Erythroblast (primary cell): ENCODE measurements around the gene MYO15B.

Experiments used
- DNase-seq, 2 experiments: peaks; one replicate each; lab custom pipeline; 2025; lab: John Stamatoyannopoulos, UW
- GATA1 ChIP-seq: IDR thresholded peaks from 2 replicates; pipeline ENCODE4 v1.6.1; 2011; ENCODE audit warnings: low read depth, mild to moderate bottlenecking, control low read depth, low read length, moderate library complexity
- POLR2A ChIP-seq: IDR thresholded peaks from 2 replicates; pipeline ENCODE4 v1.6.1; 2011; ENCODE audit warnings: mild to moderate bottlenecking, low read length

The MYO15B gene

GRCh38 chr17:75614006-75614405, 26.4 kb downstream of the MYO15B start:
- TF ChIP-seq POLR2A, result no peak
- no peak for TF ChIP-seq GATA1
- no peak for DNase-seq

GRCh38 chr17:75614556-75615270, 27.1 kb downstream of the MYO15B start:
- no peak for TF ChIP-seq GATA1
- no peak for TF ChIP-seq POLR2A

GRCh38 chr17:75615301-75615700, 27.7 kb downstream of the MYO15B start:
- TF ChIP-seq GATA1 (no peak), POLR2A (no peak)
- no peak for DNase-seq

More at GRCh38 chr17:75614556-75615270, 27.1 kb downstream of the MYO15B start:
- no peak for DNase-seq

- TF ChIP-seq POLR2A, result no peak
- TF ChIP-seq GATA1, result no peak
- no peak for DNase-seq
These were observed 29.0 kb downstream of the MYO15B start for GRCh38 chr17:75616521-75617122.

- no peak for DNase-seq
- TF ChIP-seq POLR2A (no peak), GATA1 (no peak)
These were observed 29.6 kb downstream of the MYO15B start for GRCh38 chr17:75617218-75617617.

- TF ChIP-seq POLR2A, result no peak
- TF ChIP-seq GATA1, result no peak
- no peak for DNase-seq
These were observed 30.1 kb downstream of the MYO15B start for GRCh38 chr17:75617675-75618074.

GRCh38 chr17:75619506-75620431, 32.2 kb downstream of the MYO15B start:
- TF ChIP-seq POLR2A, result no peak
- no peak for TF ChIP-seq GATA1
- DNase-seq, result peak; percentile 46 to 67

- TF ChIP-seq GATA1, result no peak
- TF ChIP-seq POLR2A, result no peak
- no peak for DNase-seq
These were observed 33.9 kb downstream of the MYO15B start for GRCh38 chr17:75621489-75621888.

- no peak for TF ChIP-seq POLR2A
- no peak for TF ChIP-seq GATA1
- DNase-seq, result no peak
These were observed 34.5 kb downstream of the MYO15B start for GRCh38 chr17:75622076-75622475.

GRCh38 chr17:75622771-75623273, 35.2 kb downstream of the MYO15B start:
- TF ChIP-seq POLR2A, result no peak
- TF ChIP-seq GATA1, result no peak
- DNase-seq, result no peak

- TF ChIP-seq GATA1 (no peak), POLR2A (no peak)
- no peak for DNase-seq
These were observed 35.8 kb downstream of the MYO15B start for GRCh38 chr17:75623386-75623785.

- DNase-seq, result no peak
- TF ChIP-seq GATA1 (no peak), POLR2A (no peak)
These were observed 36.4 kb downstream of the MYO15B start for GRCh38 chr17:75624021-75624420.

- no peak for DNase-seq
- TF ChIP-seq POLR2A, result no peak
- no peak for TF ChIP-seq GATA1
These were observed 37.2 kb downstream of the MYO15B start for GRCh38 chr17:75624714-75625345.
